ES-I3 (cell line): ENCODE results near the gene KIF26A.

Source experiments
- H3K36me3 ChIP-seq: 2 replicates; pipeline ENCODE4 v1.6.1; 2013; ENCODE audit warnings: mild to moderate bottlenecking, low read length, control low read depth, moderate library complexity; ENCODE audit not compliant: insufficient read depth
- H3K4me1 ChIP-seq: 2 replicates; pipeline ENCODE4 v1.6.1; 2013; ENCODE audit warnings: mild to moderate bottlenecking, control low read depth, low read length; ENCODE audit not compliant: insufficient read depth
- H3K9ac ChIP-seq: 2 replicates; pipeline ENCODE4 v1.6.1; 2013; ENCODE audit warnings: low read depth, mild to moderate bottlenecking, low read length, moderate library complexity
- H3K9me3 ChIP-seq: 2 replicates; pipeline ENCODE4 v1.6.1; 2013; ENCODE audit warnings: mild to moderate bottlenecking, low read length, moderate library complexity; ENCODE audit not compliant: control insufficient read depth, insufficient read depth

KIF26A gene

GRCh38 chr14:104192146-104192882, 53.9 kb downstream of the KIF26A start:
- Histone ChIP-seq H3K4me1 (no peaks in the 10 kb centered on the region; the same call in 1 of the 2 replicates), H3K9ac (no peak overlapping the region), H3K36me3 (no peaks in the 10 kb centered on the region), H3K9me3 (no peaks in the 10 kb centered on the region)

- Histone ChIP-seq H3K4me1 (no peaks in the 10 kb centered on the region; the same call in 1 of the 2 replicates), H3K9me3 (no peaks in the 10 kb centered on the region), H3K9ac (no peak overlapping the region), H3K36me3 (no peaks in the 10 kb centered on the region)
Measured at GRCh38 chr14:104192883-104193245, 54.5 kb downstream of the KIF26A start.

GRCh38 chr14:104194016-104194415, 55.6 kb downstream of the KIF26A start:
- H3K36me3 ChIP-seq = no peaks in the 10 kb centered on the region
- H3K9ac ChIP-seq = no peak overlapping the region
- H3K9me3 ChIP-seq = no peaks in the 10 kb centered on the region
- H3K4me1 ChIP-seq = no peaks in the 10 kb centered on the region; the same call in 1 of the 2 replicates

GRCh38 chr14:104194716-104195115, 56.3 kb downstream of the KIF26A start:
- Histone ChIP-seq H3K4me1 (no peaks in the 10 kb centered on the region; the same call in 1 of the 2 replicates), H3K36me3 (no peaks in the 10 kb centered on the region), H3K9me3 (no peaks in the 10 kb centered on the region), H3K9ac (no peak overlapping the region)

GRCh38 chr14:104195361-104195760, 57.0 kb downstream of the KIF26A start:
- no peaks in the 10 kb centered on the region for H3K9me3 ChIP-seq
- no peak overlapping the region for H3K9ac ChIP-seq
- H3K36me3 ChIP-seq = no peaks in the 10 kb centered on the region
- H3K4me1 ChIP-seq = no peaks in the 10 kb centered on the region; the same call in 1 of the 2 replicates

GRCh38 chr14:104195878-104196277, 57.5 kb downstream of the KIF26A start:
- Histone ChIP-seq H3K4me1 (no peaks in the 10 kb centered on the region; the same call in 1 of the 2 replicates), H3K9me3 (no peaks in the 10 kb centered on the region), H3K9ac (no peak overlapping the region), H3K36me3 (no peaks in the 10 kb centered on the region)

GRCh38 chr14:104196461-104197140, 58.2 kb downstream of the KIF26A start:
- Histone ChIP-seq H3K36me3 (no peaks in the 10 kb centered on the region), H3K4me1 (no peaks in the 10 kb centered on the region; the same call in 1 of the 2 replicates), H3K9me3 (no peaks in the 10 kb centered on the region), H3K9ac (no peak overlapping the region)

- H3K9me3 ChIP-seq = no peaks in the 10 kb centered on the region
- H3K4me1 ChIP-seq = no peaks in the 10 kb centered on the region; the same call in 1 of the 2 replicates
- H3K36me3 ChIP-seq = no peaks in the 10 kb centered on the region
Measured at GRCh38 chr14:104197449-104198247, 59.3 kb downstream of the KIF26A start.

GRCh38 chr14:104199266-104199895, 61.0 kb downstream of the KIF26A start:
- H3K9ac ChIP-seq = no peak overlapping the region
- H3K4me1 ChIP-seq = no peaks in the 10 kb centered on the region; the same call in 1 of the 2 replicates
- H3K9me3 ChIP-seq = no peaks in the 10 kb centered on the region
- no peaks in the 10 kb centered on the region for H3K36me3 ChIP-seq

More at GRCh38 chr14:104197449-104198247, 59.3 kb downstream of the KIF26A start:
- no peak overlapping the region for H3K9ac ChIP-seq

GRCh38 chr14:104200106-104200505, 61.7 kb downstream of the KIF26A start:
- Histone ChIP-seq H3K4me1 (no peaks in the 10 kb centered on the region; the same call in 1 of the 2 replicates), H3K36me3 (no peaks in the 10 kb centered on the region), H3K9ac (no peak overlapping the region), H3K9me3 (no peaks in the 10 kb centered on the region)

GRCh38 chr14:104200591-104200990, 62.2 kb downstream of the KIF26A start:
- Histone ChIP-seq H3K36me3 (no peaks in the 10 kb centered on the region), H3K9ac (no peak overlapping the region), H3K4me1 (no peaks in the 10 kb centered on the region; the same call in 1 of the 2 replicates), H3K9me3 (no peaks in the 10 kb centered on the region)

- H3K36me3 ChIP-seq = no peaks in the 10 kb centered on the region
- H3K9ac ChIP-seq = no peak overlapping the region
- H3K9me3 ChIP-seq = no peaks in the 10 kb centered on the region
- no peaks in the 10 kb centered on the region; the same call in 1 of the 2 replicates for H3K4me1 ChIP-seq
Measured at GRCh38 chr14:104201063-104201462, 62.7 kb downstream of the KIF26A start.

- H3K4me1 ChIP-seq = no peaks in the 10 kb centered on the region; the same call in 1 of the 2 replicates
- no peaks in the 10 kb centered on the region for H3K36me3 ChIP-seq
- H3K9me3 ChIP-seq = no peaks in the 10 kb centered on the region
- H3K9ac ChIP-seq = no peak overlapping the region
Measured at GRCh38 chr14:104201496-104201895, 63.1 kb downstream of the KIF26A start.
